HCT116 (cell line): ENCODE results near the gene GGT5. TPM values are rescaled to one million over a fixed set of nuclear protein-coding genes. Genes with fewer than 3 reads are reported as not detected.
"Not testable (repeated sequence)": the region's sequence is repeated elsewhere in the genome, so short reads cannot be mapped to it uniquely, and the experiment has no call there.

ENCODE experiments used
- ATAC-seq: fragments of 200-7000 bp; cut with Tn5 transposase; 2 replicates; pipeline ENCODE4 v1.9.1; 2020; ENCODE audit warnings: mild to moderate bottlenecking, moderate library complexity
- BruUV-seq: library from RNA; stranded (reverse); fragments of 400-500 nt; replicated peaks from 2 replicates; lab custom pipeline; 2021; lab: Mats Ljungman, UMichigan
- CTCF ChIA-PET: fragments of 300-600 bp; sonication (Branson Sonifier 250); formaldehyde crosslinking; loops from one replicate; lab custom pipeline; 2021; ENCODE audit warnings: antibody characterized with exemption; lab: Charles Lee
- POLR2A ChIA-PET: fragments of 300-600, 350-600 bp; sonication (Branson Sonifier 250); formaldehyde crosslinking; loops from one replicate; lab custom pipeline; 2021; ENCODE audit warnings: antibody characterized with exemption; lab: Charles Lee
- RAD21 ChIA-PET, 2 experiments: fragments of 300-600 bp; sonication (Branson Sonifier 250); formaldehyde crosslinking; loops; one replicate each; lab custom pipeline; 2023; ENCODE audit warnings: low total read pairs in 2 of 2; ENCODE audit not compliant: uncharacterized antibody in 2 of 2, unreplicated experiment in 2 of 2, low non-redundant PET in 1 of 2; lab: Charles Lee
- DNase-seq: peaks from one replicate; pipeline ENCODE4 v3.0.0-alpha.2; 2010; ENCODE audit warnings: low read depth, low spot score
- H2AFZ ChIP-seq: fragments of 200-600 bp; shearing (Covaris generic), sonication (generic); 2 replicates; pipeline ENCODE4 v1.6.1; 2017; ENCODE audit warnings: low read depth, mixed run types, mixed read lengths, antibody characterized with exemption, low read length; ENCODE audit not compliant: poor library complexity, severe bottlenecking
- H3K27ac ChIP-seq: 2 replicates; pipeline ENCODE4 v1.5.1; 2012; ENCODE audit warnings: low read depth, low read length
- H3K27me3 ChIP-seq: fragments of 200-600 bp; sonication (generic); 2 replicates; pipeline ENCODE4 v1.6.1; 2016; ENCODE audit warnings: mixed run types, low read length, mixed read lengths; ENCODE audit not compliant: insufficient read depth
- H3K36me3 ChIP-seq, 2 experiments: fragments of 200-500 bp in 1 of 2; fragments of 200-600 bp in 1 of 2; sonication (Bioruptor generic) in 1 of 2; sonication (generic) in 1 of 2; 2 replicates each; pipeline versions ENCODE4 v1.5.1 to v1.6.1; 2014 to 2016; ENCODE audit warnings: low read length in 2 of 2, inconsistent platforms in 1 of 2, mixed read lengths in 1 of 2, mixed run types in 1 of 2; ENCODE audit not compliant: insufficient read depth in 2 of 2, control insufficient read depth in 1 of 2
- H3K4me1 ChIP-seq, 2 experiments: fragments of 200-600 bp in 1 of 2; sonication (generic) in 1 of 2; 2 replicates each; pipeline versions ENCODE4 v1.5.1 to v1.6.1; 2012 to 2017; ENCODE audit warnings: low read length in 2 of 2, inconsistent platforms in 1 of 2, mild to moderate bottlenecking in 1 of 2, mixed read lengths in 1 of 2, mixed run types in 1 of 2, moderate library complexity in 1 of 2; ENCODE audit not compliant: insufficient read depth in 2 of 2, control insufficient read depth in 1 of 2
- H3K4me2 ChIP-seq: fragments of 200-600 bp; sonication (generic); 2 replicates; pipeline ENCODE4 v1.6.1; 2017; ENCODE audit warnings: mixed run types, low read length, mixed read lengths
- H3K4me3 ChIP-seq, 2 experiments: fragments of 200-600 bp in 1 of 2; sonication (generic) in 1 of 2; replicated peaks in 1 of 2; 2 replicates each; pipeline ENCODE4 v1.5.1; 2011 to 2016; ENCODE audit warnings: low read length in 2 of 2, control low read depth in 1 of 2, low read depth in 1 of 2, mild to moderate bottlenecking in 1 of 2, mixed read lengths in 1 of 2, mixed run types in 1 of 2
- H3K79me2 ChIP-seq: fragments of 200-600 bp; sonication (generic); 2 replicates; pipeline ENCODE4 v1.6.1; 2017; ENCODE audit warnings: mild to moderate bottlenecking, mixed run types, low read length, moderate library complexity, mixed read lengths; ENCODE audit not compliant: insufficient read depth
- H3K9ac ChIP-seq: fragments of 200-600 bp; sonication (generic); 2 replicates; pipeline ENCODE4 v1.6.1; 2016; ENCODE audit warnings: low read length, mixed read lengths
- H3K9me2 ChIP-seq: fragments of 200-600 bp; sonication (generic), shearing (Covaris generic); 2 replicates; pipeline ENCODE4 v1.6.1; 2017; ENCODE audit warnings: mixed run types, mild to moderate bottlenecking, moderate library complexity; ENCODE audit not compliant: insufficient read depth
- H3K9me3 ChIP-seq, 2 experiments: fragments of 200-500 bp in 1 of 2; fragments of 200-600 bp in 1 of 2; sonication (Bioruptor generic) in 1 of 2; sonication (generic) in 1 of 2; 2 replicates each; pipeline ENCODE4 v1.6.1; 2014 to 2017; ENCODE audit warnings: low read length in 2 of 2, mixed read lengths in 2 of 2, inconsistent platforms in 1 of 2, low read depth in 1 of 2, mild to moderate bottlenecking in 1 of 2, mixed run types in 1 of 2, moderate library complexity in 1 of 2; ENCODE audit not compliant: control insufficient read depth in 1 of 2, insufficient read depth in 1 of 2
- H4K20me1 ChIP-seq: fragments of 200-600 bp; sonication (generic), shearing (Covaris generic); 2 replicates; pipeline ENCODE4 v1.6.1; 2017; ENCODE audit warnings: mixed run types, mild to moderate bottlenecking, moderate library complexity; ENCODE audit not compliant: insufficient read depth
- ATF3 ChIP-seq: IDR thresholded peaks from 2 replicates; pipeline ENCODE4 v1.6.1; 2012
- CBX3 ChIP-seq: IDR thresholded peaks from 2 replicates; pipeline ENCODE4 v1.6.1; 2012; ENCODE audit warnings: low read depth
- CTCF ChIP-seq, 3 experiments: fragments of 200-600 bp in 1 of 3; sonication (generic) in 1 of 3; IDR thresholded peaks in 2 of 3; conservative IDR thresholded peaks in 1 of 3; 2 replicates each; pipeline ENCODE4 v1.5.1; 2012 to 2017; ENCODE audit warnings: low read depth in 2 of 3, low read length in 2 of 3, antibody characterized with exemption in 1 of 3, borderline replicate concordance in 1 of 3, control low read depth in 1 of 3, mild to moderate bottlenecking in 1 of 3, mixed read lengths in 1 of 3, mixed run types in 1 of 3, moderate library complexity in 1 of 3; ENCODE audit not compliant: insufficient read depth in 1 of 3
- EZH2 ChIP-seq: fragments of 200-600 bp; sonication (generic); IDR thresholded peaks from 2 replicates; pipeline ENCODE4 v1.6.1; 2017; ENCODE audit warnings: antibody characterized with exemption, mixed run types
- EZH2phosphoT487 ChIP-seq: fragments of 200-600 bp; IDR thresholded peaks from 2 replicates; pipeline ENCODE4 v1.6.1; 2018; ENCODE audit warnings: antibody characterized with exemption, borderline replicate concordance
- REST ChIP-seq: IDR thresholded peaks from 2 replicates; pipeline ENCODE4 v1.6.1; 2012; ENCODE audit warnings: low read depth
- SP1 ChIP-seq: IDR thresholded peaks from 2 replicates; pipeline ENCODE4 v1.6.1; 2012; ENCODE audit warnings: low read depth
- ZBTB33 ChIP-seq: IDR thresholded peaks from 2 replicates; pipeline ENCODE4 v1.6.1; 2011; ENCODE audit warnings: mild to moderate bottlenecking, low read length, moderate library complexity; ENCODE audit not compliant: insufficient replicate concordance; ENCODE audit errors: extremely low read depth
- ZNF274 ChIP-seq: fragments of 200-500 bp; sonication (Bioruptor generic); IDR thresholded peaks from 2 replicates; pipeline ENCODE4 v1.6.1; 2014; ENCODE audit warnings: mild to moderate bottlenecking, low read depth, low read length, inconsistent platforms
- intact Hi-C: fragments of 100-400 bp; cut with micrococcal nuclease; formaldehyde crosslinking; loops from 2 replicates; pipeline ENCODE4 v1.10.0; 2022
- total RNA-seq: library from RNA; stranded (reverse); gene quantifications from one replicate; pipeline ENCODE4 v1.2.1, GENCODE V29; 2021; ENCODE audit not compliant: unreplicated experiment

GGT5 gene
- total RNA-seq, 1 experiment from 2014 or later, result 0.57 TPM

GRCh38 chr22:24183321-24184031, 61.4 kb downstream of the GGT5 start:
- Histone ChIP-seq H3K4me1 (peaks cover 9 to 11% of the 10 kb centered on the region in 2 experiments; a peak in 3 of 4 replicates), H3K4me3 (no peak overlapping the region), H3K9me2 (no peaks in the 10 kb centered on the region), H3K9me3 (no peaks in the 10 kb centered on the region), H3K36me3 (no peaks in the 10 kb centered on the region), H3K79me2 (no peaks in the 10 kb centered on the region), H2AFZ (no peak overlapping the region), H3K9ac (no peak overlapping the region), H4K20me1 (no peaks in the 10 kb centered on the region), H3K27me3 (no peaks in the 10 kb centered on the region), H3K4me2 (no peak overlapping the region)
- intact Hi-C loops, result loop anchor here (10.0 kb wide), 1 partner anchor 341 kb away; no protein-coding TSS in a partner anchor
- no TSS peak for BruUV-seq
- RAD21 ChIA-PET, result no interaction called here
- ATAC-seq, result no peak
- CTCF ChIA-PET, result no interaction called here
- POLR2A ChIA-PET, result no interaction called here
- DNase-seq, result no peak
- no peak for TF ChIP-seq ATF3
- no peak for TF ChIP-seq ZBTB33
- no peak for TF ChIP-seq CBX3
- no peak for TF ChIP-seq REST
- TF ChIP-seq ZNF274, result no peak
- no peak for TF ChIP-seq CTCF (IDR thresholded peaks at IDR 0.05 in 2 of 3, conservative IDR thresholded peaks at IDR 0.05 in 1 of 3; ENCODE audit: borderline replicate concordance in 1 of 3, insufficient read depth in 1 of 3, low read depth in 2 of 3, low read length in 2 of 3)
- no peak for TF ChIP-seq EZH2
- TF ChIP-seq EZH2phosphoT487, result no peak
- no peak for TF ChIP-seq SP1
- TF ChIP-seq, all 23 proteins: peak for 0
- H3K27ac ChIP-seq, result no peak overlapping the region

- H3K27ac ChIP-seq, H3K27me3 ChIP-seq, RAD21 ChIA-PET, H4K20me1 ChIP-seq, BruUV-seq, H3K4me3 ChIP-seq, H3K36me3 ChIP-seq, CTCF ChIA-PET, DNase-seq, ATAC-seq, H3K4me2 ChIP-seq, H2AFZ ChIP-seq, H3K9me3 ChIP-seq, H3K79me2 ChIP-seq, H3K9ac ChIP-seq, POLR2A ChIA-PET, H3K9me2 ChIP-seq: not testable (repeated sequence)
- H3K4me1 ChIP-seq, result peaks cover 7 to 10% of the 10 kb centered on the region in 2 experiments; a peak in 3 of 4 replicates
- intact Hi-C loops, result loop anchor here (10.0 kb wide), 1 partner anchor 342 kb away; no protein-coding TSS in a partner anchor
Measured at GRCh38 chr22:24182900-24183246, 62.0 kb downstream of the GGT5 start.
